ENCODE results near the gene TIMM44. TPM values are rescaled to one million over a fixed set of nuclear protein-coding genes. Genes with fewer than 3 reads are reported as not detected.

Gene TIMM44
- total and polyA plus RNA-seq, 7 donors: 33.0 to 80.1 (median 72.4) TPM

- Histone ChIP-seq H3K4me1 (peaks cover 0 to 17% (median 15%) of the 10 kb centered on the region in 4 donors), H3K27me3 (peaks cover 0 to 9% (median 4%) of the 10 kb centered on the region in 3 donors), H3K4me3 (no peak overlapping the region), H3K27ac (no peak overlapping the region), H3K36me3 (no peaks in the 10 kb centered on the region), H3K9me3 (no peaks in the 10 kb centered on the region)
- TF ChIP-seq, protein P1, sequence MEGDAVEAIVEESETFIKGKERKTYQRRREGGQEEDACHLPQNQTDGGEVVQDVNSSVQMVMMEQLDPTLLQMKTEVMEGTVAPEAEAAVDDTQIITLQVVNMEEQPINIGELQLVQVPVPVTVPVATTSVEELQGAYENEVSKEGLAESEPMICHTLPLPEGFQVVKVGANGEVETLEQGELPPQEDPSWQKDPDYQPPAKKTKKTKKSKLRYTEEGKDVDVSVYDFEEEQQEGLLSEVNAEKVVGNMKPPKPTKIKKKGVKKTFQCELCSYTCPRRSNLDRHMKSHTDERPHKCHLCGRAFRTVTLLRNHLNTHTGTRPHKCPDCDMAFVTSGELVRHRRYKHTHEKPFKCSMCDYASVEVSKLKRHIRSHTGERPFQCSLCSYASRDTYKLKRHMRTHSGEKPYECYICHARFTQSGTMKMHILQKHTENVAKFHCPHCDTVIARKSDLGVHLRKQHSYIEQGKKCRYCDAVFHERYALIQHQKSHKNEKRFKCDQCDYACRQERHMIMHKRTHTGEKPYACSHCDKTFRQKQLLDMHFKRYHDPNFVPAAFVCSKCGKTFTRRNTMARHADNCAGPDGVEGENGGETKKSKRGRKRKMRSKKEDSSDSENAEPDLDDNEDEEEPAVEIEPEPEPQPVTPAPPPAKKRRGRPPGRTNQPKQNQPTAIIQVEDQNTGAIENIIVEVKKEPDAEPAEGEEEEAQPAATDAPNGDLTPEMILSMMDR (IDR thresholded peaks at IDR 0.05): no peak
- TF ChIP-seq EP300 (IDR thresholded peaks at IDR 0.05): no peak
- DNase-seq: no peak
- intact Hi-C loops (cut with DNase I): loop anchor here (5.0 kb wide), 1 partner anchor 33 kb away; no protein-coding TSS in a partner anchor
- WGBS, 2 donors: 94 to 95% methylated on average over 34 of the region's 34 CpGs
Observed at GRCh38 chr19:7899751-7900378, 43.6 kb downstream of the TIMM44 start.

DNA sequence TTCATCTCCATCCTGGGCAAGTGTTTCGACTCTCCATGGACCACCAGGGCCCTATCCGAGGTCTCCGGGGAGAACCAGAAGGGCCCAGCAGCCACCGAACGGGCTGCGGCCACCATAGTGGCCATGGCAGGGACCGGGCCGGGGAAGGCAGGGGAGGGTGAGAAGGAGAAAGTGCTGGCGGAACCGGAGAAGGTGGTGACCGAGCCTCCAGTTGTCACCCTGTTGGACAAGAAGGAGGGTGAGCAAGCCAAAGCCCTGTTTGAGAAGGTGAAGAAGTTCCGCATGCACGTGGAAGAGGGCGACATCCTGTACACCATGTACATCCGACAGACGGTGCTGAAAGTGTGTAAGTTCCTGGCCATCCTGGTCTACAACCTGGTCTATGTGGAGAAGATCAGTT is 44.5 kb downstream of the TIMM44 start:
- Histone ChIP-seq H3K4me3 (no peak overlapping the region), H3K36me3 (no peaks in the 10 kb centered on the region), H3K27ac (no peak overlapping the region), H3K4me1 (peaks cover 0 to 9% (median 9%) of the 10 kb centered on the region in 4 donors), H3K27me3 (peaks cover 0 to 18% (median 12%) of the 10 kb centered on the region in 3 donors), H3K9me3 (no peaks in the 10 kb centered on the region)
- no peak for DNase-seq
- intact Hi-C loops (cut with DNase I): no loop called here
- TF ChIP-seq POLR2AphosphoS5 (IDR thresholded peaks at IDR 0.05) (no peak), POLR2A (IDR thresholded peaks at IDR 0.05) (no peak), EP300 (IDR thresholded peaks at IDR 0.05) (no peak)
- TF ChIP-seq, protein P1 (IDR thresholded peaks at IDR 0.05): no peak
- 92 to 97% methylated on average over 16 of the region's 16 CpGs for WGBS, 2 donors

- H3K9me3 ChIP-seq: no peaks in the 10 kb centered on the region
- no peak overlapping the region for H3K27ac ChIP-seq
- 77 to 87% methylated on average over 11 of the region's 11 CpGs for WGBS, 2 donors
- no peaks in the 10 kb centered on the region for H3K36me3 ChIP-seq
- no peaks in the 10 kb centered on the region for H3K4me1 ChIP-seq
- intact Hi-C loops (cut with DNase I): no loop called here
- H3K27me3 ChIP-seq: peaks cover 0 to 34% (median 22%) of the 10 kb centered on the region in 3 donors
- H3K4me3 ChIP-seq: no peak overlapping the region
- no peak for DNase-seq
- TF ChIP-seq, protein P1 (IDR thresholded peaks at IDR 0.05): no peak
- no peak for TF ChIP-seq POLR2A (IDR thresholded peaks at IDR 0.05)
- TF ChIP-seq EP300 (IDR thresholded peaks at IDR 0.05): no peak
- TF ChIP-seq POLR2AphosphoS5 (IDR thresholded peaks at IDR 0.05): no peak
Observed at GRCh38 chr19:7897292-7897691, 46.2 kb downstream of the TIMM44 start.

GRCh38 chr19:7895565-7895964 is 47.9 kb downstream of the TIMM44 start:
- peaks cover 0 to 36% (median 22%) of the 10 kb centered on the region in 3 donors for H3K27me3 ChIP-seq
- H3K9me3 ChIP-seq: no peaks in the 10 kb centered on the region
- TF ChIP-seq POLR2AphosphoS5 (IDR thresholded peaks at IDR 0.05): no peak
- TF ChIP-seq, protein P1 (IDR thresholded peaks at IDR 0.05): no peak
- TF ChIP-seq POLR2A (IDR thresholded peaks at IDR 0.05): no peak
- DNase-seq: no peak
- WGBS, 2 donors: 87 to 91% methylated on average over 13 of the region's 13 CpGs
- intact Hi-C loops (cut with DNase I): no loop called here
- no peak overlapping the region for H3K27ac ChIP-seq
- no peaks in the 10 kb centered on the region for H3K4me1 ChIP-seq
- no peaks in the 10 kb centered on the region for H3K36me3 ChIP-seq
- no peak overlapping the region for H3K4me3 ChIP-seq

All from sigmoid colon (tissue), 7 donors.